HepG2 (cell line): ENCODE measurements around the gene RPS19BP1. TPM values are rescaled to one million over a fixed set of nuclear protein-coding genes. Genes with fewer than 3 reads are reported as not detected.
A peak's percentile ranks its signal among the peaks of the same experiment; 100 is the strongest.

Source experiments
- FOSL1 ChIP-seq: sonication (generic); formaldehyde crosslinking; IDR thresholded peaks from 2 replicates; pipeline ENCODE4 v1.9.0; 2021; ENCODE audit warnings: missing genetic modification reagents, borderline replicate concordance
- FOXK2 ChIP-seq: fragments of 450-650 bp; IDR thresholded peaks from 2 replicates; pipeline ENCODE4 v1.6.1; 2016
- HDAC1 ChIP-seq: sonication (generic); formaldehyde crosslinking; IDR thresholded peaks from 2 replicates; pipeline ENCODE4 v1.5.1; 2020; ENCODE audit warnings: mild to moderate bottlenecking, missing genetic modification reagents
- HNRNPK ChIP-seq: fragments of 200-400 bp; formaldehyde crosslinking; IDR thresholded peaks from 2 replicates; pipeline ENCODE4 v1.6.1; 2018; ENCODE audit warnings: low read length, low read depth, moderate library complexity, mild to moderate bottlenecking; ENCODE audit not compliant: poor library complexity, severe bottlenecking
- LCORL ChIP-seq, 2 experiments: fragments of 450-650 bp in 1 of 2; sonication (generic) in 1 of 2; formaldehyde crosslinking in 1 of 2; IDR thresholded peaks; 2 replicates each; pipeline versions ENCODE4 v1.5.0 to v1.6.1; 2017 to 2020; ENCODE audit warnings: antibody characterized with exemption in 1 of 2, missing genetic modification reagents in 1 of 2
- SPEN ChIP-seq: sonication (generic); formaldehyde crosslinking; IDR thresholded peaks from 2 replicates; pipeline ENCODE4 v1.5.1; 2020; ENCODE audit warnings: low read depth, mild to moderate bottlenecking, missing genetic modification reagents
- ZBTB8A ChIP-seq: sonication (generic); formaldehyde crosslinking; IDR thresholded peaks from 2 replicates; pipeline ENCODE4 v1.4.0; 2020; ENCODE audit warnings: mild to moderate bottlenecking, low read depth, missing genetic modification reagents, borderline replicate concordance
- ZC3H4 ChIP-seq: sonication (generic); formaldehyde crosslinking; IDR thresholded peaks from 2 replicates; pipeline ENCODE4 v1.4.0; 2020; ENCODE audit warnings: missing genetic modification reagents, borderline replicate concordance
- ZFP90 ChIP-seq: sonication (generic); formaldehyde crosslinking; IDR thresholded peaks from 2 replicates; pipeline ENCODE4 v1.8.0; 2022; ENCODE audit warnings: missing genetic modification reagents, mild to moderate bottlenecking, inconsistent platforms, borderline replicate concordance
- ZNF101 ChIP-seq: sonication (generic); formaldehyde crosslinking; IDR thresholded peaks from 2 replicates; pipeline ENCODE4 v1.4.0; 2020; ENCODE audit warnings: mild to moderate bottlenecking, low read depth, missing genetic modification reagents, borderline replicate concordance
- ZNF205 ChIP-seq: IDR thresholded peaks from 2 replicates; pipeline ENCODE4 v1.6.1; 2018; ENCODE audit warnings: missing biosample characterization, missing genetic modification reagents
- ZNF468 ChIP-seq: sonication (generic); formaldehyde crosslinking; IDR thresholded peaks from 2 replicates; pipeline ENCODE4 v1.8.0; 2022; ENCODE audit warnings: mild to moderate bottlenecking, moderate library complexity, missing genetic modification reagents
- ZNF530 ChIP-seq: sonication (generic); formaldehyde crosslinking; IDR thresholded peaks from 2 replicates; pipeline ENCODE4 v1.5.0; 2020; ENCODE audit warnings: low read depth, mild to moderate bottlenecking, missing genetic modification reagents
- ZNF550 ChIP-seq: sonication (generic); formaldehyde crosslinking; IDR thresholded peaks from 2 replicates; pipeline ENCODE4 v1.4.0; 2020; ENCODE audit warnings: mild to moderate bottlenecking, missing genetic modification reagents, borderline replicate concordance
- ZNF709 ChIP-seq: sonication (generic); formaldehyde crosslinking; IDR thresholded peaks from 2 replicates; pipeline ENCODE4 v1.5.0; 2020; ENCODE audit warnings: mild to moderate bottlenecking, missing genetic modification reagents
- ZNF83 ChIP-seq: sonication (generic); formaldehyde crosslinking; IDR thresholded peaks from 2 replicates; pipeline ENCODE4 v1.4.0; 2020; ENCODE audit warnings: missing genetic modification reagents, mild to moderate bottlenecking, borderline replicate concordance
- ZNF839 ChIP-seq: sonication (generic); formaldehyde crosslinking; IDR thresholded peaks from 2 replicates; pipeline ENCODE4 v1.4.0; 2020; ENCODE audit warnings: missing genetic modification reagents, mild to moderate bottlenecking, borderline replicate concordance
- polyA plus RNA-seq, 8 experiments: library from polyadenylated mRNA; depleted of rRNA in 3 of 8; stranded (reverse) in 7 of 8; unstranded in 1 of 8; fragments of >200 nt; fragmentation: Illumina TruSeq in 4 of 8; extraction: Trizol in 4 of 8; gene quantifications; 2 replicates each; pipeline versions ENCODE4 v1.2.1 to v1.2.3, GENCODE V29; 2011 to 2016; ENCODE audit warnings: low read depth in 4 of 8, missing spikeins in 1 of 8, mixed read lengths in 1 of 8; ENCODE audit not compliant: insufficient read depth in 1 of 8
- total RNA-seq, 5 experiments: library from RNA; depleted of rRNA; stranded (reverse); fragments of >200 nt; fragmentation: Illumina TruSeq; extraction: Trizol; gene quantifications; 2 replicates each; pipeline ENCODE4 v1.2.3, GENCODE V29; 2016; ENCODE audit warnings: low read depth in 1 of 5
- TF ChIP-seq, protein P1 (sequence below): sonication (generic); formaldehyde crosslinking; IDR thresholded peaks from 2 replicates; pipeline ENCODE4 v1.8.0; 2022; ENCODE audit warnings: missing genetic modification reagents, low read depth, mild to moderate bottlenecking, borderline replicate concordance
- TF ChIP-seq, protein P2 (sequence below): sonication (generic); formaldehyde crosslinking; IDR thresholded peaks from 2 replicates; pipeline ENCODE4 v1.5.0; 2020; ENCODE audit warnings: mild to moderate bottlenecking, low read depth, missing genetic modification reagents, borderline replicate concordance
- TF ChIP-seq, protein P3 (sequence below): sonication (generic); formaldehyde crosslinking; IDR thresholded peaks from 2 replicates; pipeline ENCODE4 v1.5.1; 2020; ENCODE audit warnings: missing genetic modification reagents, mild to moderate bottlenecking, borderline replicate concordance
- TF ChIP-seq, protein P4 (sequence below): sonication (generic); formaldehyde crosslinking; IDR thresholded peaks from 2 replicates; pipeline ENCODE4 v1.4.0; 2020; ENCODE audit warnings: mild to moderate bottlenecking, missing genetic modification reagents
- TF ChIP-seq, protein P5 (sequence below), 2 experiments: fragments of 450-650 bp in 1 of 2; sonication (generic) in 1 of 2; formaldehyde crosslinking; IDR thresholded peaks; 2 replicates each; pipeline versions ENCODE4 v1.5.0 to v1.8.0; 2020 to 2022; ENCODE audit warnings: mild to moderate bottlenecking in 1 of 2, missing genetic modification reagents in 1 of 2

Gene RPS19BP1
- total and polyA plus RNA-seq, 2 of the 13 experiments (the other 11 are each of a cell fraction or from before 2014, with no cell fraction given) = 44.3 to 81.3 TPM

DNA sequence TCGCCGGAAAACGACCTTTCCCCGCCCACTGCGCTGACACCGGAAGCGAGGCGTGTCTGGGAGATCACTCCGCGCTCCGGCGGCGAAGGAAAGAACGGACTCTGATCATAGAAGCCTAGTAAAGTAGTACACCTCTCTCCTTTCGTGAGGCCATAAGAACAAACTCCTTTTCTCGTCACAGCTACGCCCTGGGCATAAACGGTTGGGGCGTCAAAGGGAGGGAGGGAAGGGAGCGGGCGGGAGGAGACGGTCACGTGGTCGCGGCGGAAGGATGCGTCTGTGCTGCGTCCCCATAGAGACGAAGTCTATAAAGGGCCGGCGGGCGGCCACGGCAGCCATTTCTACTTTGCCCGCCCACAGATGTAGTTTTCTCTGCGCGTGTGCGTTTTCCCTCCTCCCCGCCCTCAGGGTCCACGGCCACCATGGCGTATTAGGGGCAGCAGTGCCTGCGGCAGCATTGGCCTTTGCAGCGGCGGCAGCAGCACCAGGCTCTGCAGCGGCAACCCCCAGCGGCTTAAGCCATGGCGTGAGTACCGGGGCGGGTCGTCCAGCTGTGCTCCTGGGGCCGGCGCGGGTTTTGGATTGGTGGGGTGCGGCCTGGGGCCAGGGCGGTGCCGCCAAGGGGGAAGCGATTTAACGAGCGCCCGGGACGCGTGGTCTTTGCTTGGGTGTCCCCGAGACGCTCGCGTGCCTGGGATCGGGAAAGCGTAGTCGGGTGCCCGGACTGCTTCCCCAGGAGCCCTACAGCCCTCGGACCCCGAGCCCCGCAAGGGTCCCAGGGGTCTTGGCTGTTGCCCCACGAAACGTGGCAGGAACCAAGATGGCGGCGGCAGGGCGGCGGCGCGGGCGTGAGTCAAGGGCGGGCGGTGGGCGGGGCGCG, 12.1 kb downstream of the RPS19BP1 start, which contains the start of gene ATF4 (continued):
- TF ChIP-seq ZNF83 (CRISPR knock-in tag) (peak; percentile 66; the same call in 1 of the 2 replicates), ZNF839 (CRISPR knock-in tag) (0 out of 2 replicates have a peak, but pooled peaks have one; percentile 54), ZC3H4 (CRISPR knock-in tag) (peak; percentile 99), HDAC1 (CRISPR knock-in tag) (peak; percentile 75), ZNF709 (CRISPR knock-in tag) (peak; percentile 78; the same call in 1 of the 2 replicates), ZNF205 (CRISPR knock-in tag) (peak; percentile 69; the same call in 1 of the 2 replicates), FOSL1 (CRISPR knock-in tag) (peak; percentile 58; the same call in 1 of the 2 replicates), ZBTB8A (peak; percentile 28; the same call in 1 of the 2 replicates), ZNF550 (CRISPR knock-in tag) (no peak), ZFP90 (CRISPR knock-in tag) (peak; percentile 82), LCORL (IDR thresholded peaks at IDR 0.05) (no peak), LCORL (CRISPR knock-in tag; IDR thresholded peaks at IDR 0.05) (peak; percentile 32; the same call in 1 of the 2 replicates), FOXK2 (no peak; the same call in 1 of the 2 replicates), ZNF530 (CRISPR knock-in tag) (0 out of 2 replicates have a peak, but pooled peaks have one; percentile 45), ZNF101 (CRISPR knock-in tag) (peak; percentile 86; the same call in 1 of the 2 replicates), SPEN (CRISPR knock-in tag) (peak; percentile 18), HNRNPK (peak; percentile 84), ZNF468 (CRISPR knock-in tag) (0 out of 2 replicates have a peak, but pooled peaks have one; percentile 40)
- TF ChIP-seq, protein P1, sequence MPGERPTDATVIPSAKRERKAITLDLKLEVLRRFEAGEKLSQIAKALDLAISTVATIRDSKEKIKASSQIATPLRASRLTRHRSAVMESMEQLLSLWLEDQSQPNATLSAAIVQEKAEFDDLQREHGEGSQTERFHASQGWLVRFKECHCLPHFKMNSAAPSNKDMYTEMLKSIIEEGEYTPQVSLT (CRISPR knock-in tag) = peak; percentile 64; the same call in 1 of the 2 replicates
- TF ChIP-seq, protein P2, sequence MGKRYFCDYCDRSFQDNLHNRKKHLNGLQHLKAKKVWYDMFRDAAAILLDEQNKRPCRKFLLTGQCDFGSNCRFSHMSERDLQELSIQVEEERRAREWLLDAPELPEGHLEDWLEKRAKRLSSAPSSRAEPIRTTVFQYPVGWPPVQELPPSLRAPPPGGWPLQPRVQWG (CRISPR knock-in tag) = no peak
- TF ChIP-seq, protein P3, sequence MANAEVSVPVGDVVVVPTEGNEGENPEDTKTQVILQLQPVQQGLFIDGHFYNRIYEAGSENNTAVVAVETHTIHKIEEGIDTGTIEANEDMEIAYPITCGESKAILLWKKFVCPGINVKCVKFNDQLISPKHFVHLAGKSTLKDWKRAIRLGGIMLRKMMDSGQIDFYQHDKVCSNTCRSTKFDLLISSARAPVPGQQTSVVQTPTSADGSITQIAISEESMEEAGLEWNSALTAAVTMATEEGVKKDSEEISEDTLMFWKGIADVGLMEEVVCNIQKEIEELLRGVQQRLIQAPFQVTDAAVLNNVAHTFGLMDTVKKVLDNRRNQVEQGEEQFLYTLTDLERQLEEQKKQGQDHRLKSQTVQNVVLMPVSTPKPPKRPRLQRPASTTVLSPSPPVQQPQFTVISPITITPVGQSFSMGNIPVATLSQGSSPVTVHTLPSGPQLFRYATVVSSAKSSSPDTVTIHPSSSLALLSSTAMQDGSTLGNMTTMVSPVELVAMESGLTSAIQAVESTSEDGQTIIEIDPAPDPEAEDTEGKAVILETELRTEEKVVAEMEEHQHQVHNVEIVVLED (CRISPR knock-in tag) = peak; percentile 62
- TF ChIP-seq, protein P4, sequence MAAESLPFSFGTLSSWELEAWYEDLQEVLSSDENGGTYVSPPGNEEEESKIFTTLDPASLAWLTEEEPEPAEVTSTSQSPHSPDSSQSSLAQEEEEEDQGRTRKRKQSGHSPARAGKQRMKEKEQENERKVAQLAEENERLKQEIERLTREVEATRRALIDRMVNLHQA (CRISPR knock-in tag) = 0 out of 2 replicates have a peak, but pooled peaks have one; percentile 51
- TF ChIP-seq, protein P5, sequence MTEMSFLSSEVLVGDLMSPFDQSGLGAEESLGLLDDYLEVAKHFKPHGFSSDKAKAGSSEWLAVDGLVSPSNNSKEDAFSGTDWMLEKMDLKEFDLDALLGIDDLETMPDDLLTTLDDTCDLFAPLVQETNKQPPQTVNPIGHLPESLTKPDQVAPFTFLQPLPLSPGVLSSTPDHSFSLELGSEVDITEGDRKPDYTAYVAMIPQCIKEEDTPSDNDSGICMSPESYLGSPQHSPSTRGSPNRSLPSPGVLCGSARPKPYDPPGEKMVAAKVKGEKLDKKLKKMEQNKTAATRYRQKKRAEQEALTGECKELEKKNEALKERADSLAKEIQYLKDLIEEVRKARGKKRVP (CRISPR knock-in tag; IDR thresholded peaks at IDR 0.05) = peak in 1 of 2 experiments; percentile 74; a peak in 2 of 4 replicates
